ENCODE measurements around the gene PGD. TPM values are rescaled to one million over a fixed set of nuclear protein-coding genes. Genes with fewer than 3 reads are reported as not detected.

Gene PGD
- total and polyA plus RNA-seq, 10 donors, result 40.8 to 381 (median 124) TPM

GRCh38 chr1:10379676-10380075 lies 19.2 kb upstream of the PGD start:
- TF ChIP-seq POLR2AphosphoS5 (IDR thresholded peaks at IDR 0.05) (peak in 1 of 3 donors; percentile 26), POLR2A (IDR thresholded peaks at IDR 0.05) (no peak)
- Histone ChIP-seq H3K27me3 (replicated peaks in 1 of 7) (no peaks in the 10 kb centered on the region), H3K4me1 (peaks cover 0 to 31% (median 15%) of the 10 kb centered on the region in 6 donors), H3K4me3 (no peak overlapping the region), H3K9me3 (no peaks in the 10 kb centered on the region), H3K36me3 (peaks cover 0 to 85% (median 17%) of the 10 kb centered on the region in 6 donors), H3K27ac (peak overlapping the region in 3 of 8 donors; percentile 81 to 84 (median 83))
- intact Hi-C loops (cut with DNase I; ENCODE audit: low total_unique reads), result loop anchor here (5.0 kb wide), 1 partner anchor 48 kb away; no protein-coding TSS in a partner anchor
- no peak for DNase-seq
- 94 to 98% (median 95%) methylated on average over 6 of the region's 6 CpGs for WGBS, 5 donors

GRCh38 chr1:10380594-10381275 lies 18.1 kb upstream of the PGD start:
- no peak overlapping the region for H3K4me3 ChIP-seq
- DNase-seq, result no peak
- no peaks in the 10 kb centered on the region for H3K9me3 ChIP-seq
- no peak overlapping the region for H3K27ac ChIP-seq
- peaks cover 0 to 31% (median 15%) of the 10 kb centered on the region in 6 donors for H3K4me1 ChIP-seq
- 78 to 92% (median 84%) methylated on average over 5 of the region's 5 CpGs for WGBS, 5 donors
- intact Hi-C loops (cut with DNase I; ENCODE audit: low total_unique reads), result no loop called here
- peaks cover 0 to 74% (median 7%) of the 10 kb centered on the region in 6 donors for H3K36me3 ChIP-seq
- no peaks in the 10 kb centered on the region for H3K27me3 ChIP-seq (replicated peaks in 1 of 7)
- TF ChIP-seq POLR2A (IDR thresholded peaks at IDR 0.05) (no peak), CTCF (IDR thresholded peaks at IDR 0.05 in 8 of 11, conservative IDR thresholded peaks at IDR 0.05 in 3 of 11) (no peak), POLR2AphosphoS5 (IDR thresholded peaks at IDR 0.05) (no peak)

- H3K4me3 ChIP-seq, result no peak overlapping the region
- no peaks in the 10 kb centered on the region for H3K9me3 ChIP-seq
- peaks cover 0 to 51% (median under 1%) of the 10 kb centered on the region in 6 donors for H3K36me3 ChIP-seq
- DNase-seq, result no peak
- no peak overlapping the region for H3K27ac ChIP-seq
- 75 to 98% (median 87%) methylated on average over 4 of the region's 4 CpGs for WGBS, 5 donors
- TF ChIP-seq POLR2AphosphoS5 (IDR thresholded peaks at IDR 0.05) (no peak), POLR2A (IDR thresholded peaks at IDR 0.05) (no peak), CTCF (IDR thresholded peaks at IDR 0.05 in 8 of 11, conservative IDR thresholded peaks at IDR 0.05 in 3 of 11) (no peak)
- H3K4me1 ChIP-seq, result peaks cover 3 to 31% (median 16%) of the 10 kb centered on the region in 6 donors
- intact Hi-C loops (cut with DNase I; ENCODE audit: low total_unique reads), result no loop called here
- H3K27me3 ChIP-seq (replicated peaks in 1 of 7), result no peaks in the 10 kb centered on the region
Observed at GRCh38 chr1:10383630-10384029, 15.2 kb upstream of the PGD start.

GRCh38 chr1:10384219-10384618 lies 14.6 kb upstream of the PGD start:
- Histone ChIP-seq H3K9me3 (no peaks in the 10 kb centered on the region), H3K27me3 (replicated peaks in 1 of 7) (no peaks in the 10 kb centered on the region), H3K4me1 (peaks cover 3 to 31% (median 16%) of the 10 kb centered on the region in 6 donors), H3K27ac (no peak overlapping the region), H3K36me3 (peaks cover 0 to 45% (median 0%) of the 10 kb centered on the region in 6 donors), H3K4me3 (no peak overlapping the region)
- no peak for DNase-seq
- WGBS, 5 donors, result 85 to 95% (median 91%) methylated on average over 8 of the region's 8 CpGs
- intact Hi-C loops (cut with DNase I; ENCODE audit: low total_unique reads), result no loop called here
- TF ChIP-seq CTCF (IDR thresholded peaks at IDR 0.05 in 8 of 11, conservative IDR thresholded peaks at IDR 0.05 in 3 of 11), result no peak
- no peak for TF ChIP-seq POLR2AphosphoS5 (IDR thresholded peaks at IDR 0.05)
- no peak for TF ChIP-seq POLR2A (IDR thresholded peaks at IDR 0.05)
